CD8-positive, alpha-beta memory T cell (primary cell): ENCODE data around the gene ADAMTSL1. TPM values are rescaled to one million over a fixed set of nuclear protein-coding genes. Genes with fewer than 3 reads are reported as not detected.

Experiments
- CTCF ChIA-PET: fragments of 350-600 bp; sonication (Branson Sonifier 250); formaldehyde crosslinking; loops from one replicate; lab custom pipeline; 2021; ENCODE audit warnings: antibody characterized with exemption; lab: Charles Lee
- POLR2A ChIA-PET: fragments of 350-600 bp; sonication (Branson Sonifier 250); formaldehyde crosslinking; loops from one replicate; lab custom pipeline; 2021; ENCODE audit warnings: antibody characterized with exemption; lab: Charles Lee
- DNase-seq, 5 donors: peaks; one replicate each; pipeline versions ENCODE4 v3.0.0 to v3.0.0-alpha.2; 2020 to 2022; ENCODE audit warnings: mixed read lengths in 1 of 5
- H3K27ac ChIP-seq: one replicate; pipeline ENCODE4 v1.7.0; 2013; ENCODE audit warnings: low read depth, mild to moderate bottlenecking, low read length, moderate library complexity
- H3K27me3 ChIP-seq: 2 replicates; pipeline ENCODE4 v1.7.0; 2013; ENCODE audit warnings: low read length, mild to moderate bottlenecking; ENCODE audit not compliant: insufficient read depth, poor library complexity, severe bottlenecking
- H3K36me3 ChIP-seq: 2 replicates; pipeline ENCODE4 v1.7.0; 2013; ENCODE audit warnings: mild to moderate bottlenecking, low read length, moderate library complexity; ENCODE audit not compliant: insufficient read depth
- H3K4me1 ChIP-seq: 2 replicates; pipeline ENCODE4 v1.7.0; 2013; ENCODE audit warnings: mild to moderate bottlenecking, low read length, moderate library complexity; ENCODE audit not compliant: insufficient read depth
- H3K4me3 ChIP-seq: 2 replicates; pipeline ENCODE4 v1.7.0; 2013; ENCODE audit warnings: mild to moderate bottlenecking, low read length
- H3K9me3 ChIP-seq: 2 replicates; pipeline ENCODE4 v1.7.0; 2013; ENCODE audit warnings: mild to moderate bottlenecking, low read length
- H3K27ac Mint-ChIP-seq, 8 donors: one replicate each; pipeline ENCODE4 v1.8.0; 2020 to 2021; ENCODE audit warnings: mixed read lengths in 8 of 8, mild to moderate bottlenecking in 6 of 8, inconsistent platforms in 3 of 8, moderate library complexity in 3 of 8
- H3K27me3 Mint-ChIP-seq, 2 donors: one replicate each; pipeline ENCODE4 v1.8.0; 2020 to 2021; ENCODE audit warnings: mixed read lengths in 2 of 2, mild to moderate bottlenecking in 1 of 2, moderate library complexity in 1 of 2
- H3K36me3 Mint-ChIP-seq, 3 donors: one replicate each; pipeline ENCODE4 v1.8.0; 2020 to 2021; ENCODE audit warnings: mixed read lengths in 3 of 3, inconsistent platforms in 1 of 3, mild to moderate bottlenecking in 1 of 3
- H3K4me1 Mint-ChIP-seq, 3 donors: one replicate each; pipeline ENCODE4 v1.8.0; 2020 to 2021; ENCODE audit warnings: mixed read lengths in 3 of 3, inconsistent platforms in 1 of 3, mild to moderate bottlenecking in 1 of 3
- H3K4me3 Mint-ChIP-seq, 7 donors: one replicate each; pipeline ENCODE4 v1.8.0; 2020 to 2021; ENCODE audit warnings: mixed read lengths in 7 of 7, mild to moderate bottlenecking in 6 of 7, moderate library complexity in 4 of 7, inconsistent platforms in 2 of 7
- H3K9me3 Mint-ChIP-seq, 5 donors: one replicate each; pipeline ENCODE4 v1.8.0; 2020 to 2022; ENCODE audit warnings: mixed read lengths in 5 of 5, mild to moderate bottlenecking in 3 of 5, moderate library complexity in 2 of 5, inconsistent platforms in 1 of 5
- polyA plus RNA-seq: library from polyadenylated mRNA; unstranded; fragments of 300-500 nt; fragmentation: Illumina TruSeq; gene quantifications from one replicate; pipeline ENCODE4 v1.2.3, GENCODE V29; 2021
- total RNA-seq, 2 experiments: library from RNA; stranded (reverse); gene quantifications; one replicate each; pipeline ENCODE4 v1.2.3, GENCODE V29; 2021

ADAMTSL1 gene
- total and polyA plus RNA-seq, 3 experiments from 2014 or later: not detected

DNA sequence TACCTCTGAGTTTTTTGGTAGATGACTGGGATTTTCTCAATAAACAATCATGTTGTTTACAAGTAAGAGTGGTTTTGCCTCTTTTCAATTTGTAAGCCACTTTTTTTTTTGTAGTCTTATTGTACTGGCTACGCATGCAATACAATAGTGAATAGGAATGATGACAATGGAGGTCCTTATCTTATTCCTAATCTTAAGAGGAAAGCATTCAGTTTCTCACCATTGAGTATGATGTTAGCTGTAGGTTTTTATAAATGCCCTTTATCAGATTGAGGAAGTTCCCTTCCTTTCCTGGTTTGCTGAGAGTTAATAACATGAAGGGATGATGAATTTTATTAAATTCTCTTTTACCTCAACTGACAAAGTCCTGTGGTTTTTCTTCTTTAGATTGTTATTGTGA is 155.2 kb downstream of the ADAMTSL1 start:
- H3K36me3 ChIP-seq: no peaks in the 10 kb centered on the region
- CTCF ChIA-PET: no interaction called here
- H3K27me3 Mint-ChIP-seq: no peaks in the 10 kb centered on the region

DNA sequence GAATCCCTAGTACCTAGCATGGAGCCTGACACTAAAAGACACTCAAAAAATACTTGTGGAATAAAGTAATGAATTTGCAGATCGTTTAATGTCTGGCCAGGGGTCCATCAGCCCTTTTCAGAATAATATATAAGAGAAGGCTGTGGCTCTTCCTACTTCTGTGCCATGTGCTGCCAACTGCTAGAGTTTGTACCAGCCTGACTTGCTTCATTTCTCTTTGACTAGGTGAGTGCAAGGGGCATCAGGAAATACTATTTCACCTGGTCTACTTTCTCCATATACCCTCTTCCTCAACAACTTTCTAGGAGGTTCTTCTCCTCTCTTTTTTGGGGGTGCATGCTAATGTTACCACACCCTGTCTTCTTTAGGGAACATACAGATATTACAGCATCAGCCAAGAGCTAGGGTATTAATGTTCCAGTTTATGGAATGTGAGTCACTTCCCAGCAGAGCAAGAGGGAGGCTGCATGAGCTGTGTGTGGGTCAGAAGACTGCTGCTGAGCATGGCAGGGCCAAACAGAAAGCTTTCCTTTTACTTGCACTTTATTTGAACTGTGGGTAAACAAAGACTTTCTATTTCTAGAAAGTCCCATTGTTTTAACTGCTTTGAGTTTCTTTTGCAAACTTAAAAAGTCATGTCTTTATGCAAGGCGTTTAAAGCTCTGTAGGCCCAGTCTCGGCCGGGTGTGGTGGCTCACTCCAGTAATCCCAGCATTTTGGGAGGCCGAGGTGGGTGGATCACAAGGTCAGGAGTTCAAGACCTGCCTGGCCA is 158.9 kb downstream of the ADAMTSL1 start:
- Mint-ChIP-seq H3K36me3 (no peaks in the 10 kb centered on the region), H3K9me3 (peaks cover 0 to 2% (median 0%) of the 10 kb centered on the region in 5 donors), H3K27ac (no peak overlapping the region), H3K4me3 (no peak overlapping the region), H3K4me1 (no peaks in the 10 kb centered on the region), H3K27me3 (no peaks in the 10 kb centered on the region)
- Histone ChIP-seq H3K27me3 (no peaks in the 10 kb centered on the region), H3K36me3 (no peaks in the 10 kb centered on the region), H3K27ac (no peak overlapping the region), H3K4me3 (no peak overlapping the region), H3K9me3 (no peaks in the 10 kb centered on the region), H3K4me1 (no peaks in the 10 kb centered on the region)
- DNase-seq: no peak
- ChIA-PET POLR2A (no interaction called here), CTCF (interaction anchor here (1.6 kb wide), 1 partner anchor 27 kb away, joined by 5 read pairs; no protein-coding TSS in a partner anchor)

More for the DNA sequence above, 155.2 kb downstream of the ADAMTSL1 start:
- H3K4me3 Mint-ChIP-seq: no peak overlapping the region
- no peak overlapping the region for H3K27ac ChIP-seq
- POLR2A ChIA-PET: no interaction called here
- no peak overlapping the region for H3K4me3 ChIP-seq
- H3K4me1 Mint-ChIP-seq: no peaks in the 10 kb centered on the region
- no peaks in the 10 kb centered on the region for H3K27me3 ChIP-seq
- no peak for DNase-seq
- H3K9me3 ChIP-seq: no peaks in the 10 kb centered on the region
- no peaks in the 10 kb centered on the region for H3K4me1 ChIP-seq
- no peaks in the 10 kb centered on the region for H3K9me3 Mint-ChIP-seq
- no peaks in the 10 kb centered on the region for H3K36me3 Mint-ChIP-seq
- no peak overlapping the region for H3K27ac Mint-ChIP-seq

DNA sequence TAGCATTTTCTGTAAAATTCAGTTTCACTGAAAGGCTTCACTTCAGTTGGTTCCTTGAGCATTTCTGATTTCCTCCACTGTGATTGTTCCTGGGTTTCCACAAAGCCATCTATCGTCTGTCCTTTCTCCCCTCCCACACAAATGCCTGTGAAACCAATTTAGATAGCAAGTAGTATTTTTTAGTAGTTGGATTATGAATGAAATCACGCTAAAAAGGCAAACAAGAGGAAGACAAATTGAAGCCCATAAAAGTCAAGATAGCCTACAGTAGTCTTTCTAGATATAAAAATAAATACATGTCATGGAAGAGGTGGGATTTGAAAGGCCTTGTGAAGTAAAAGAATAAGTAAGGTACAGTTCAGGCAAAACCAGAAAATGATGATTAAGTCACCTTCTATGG is 162.8 kb downstream of the ADAMTSL1 start:
- H3K27ac ChIP-seq: no peak overlapping the region
- Mint-ChIP-seq H3K27me3 (no peaks in the 10 kb centered on the region), H3K36me3 (no peaks in the 10 kb centered on the region), H3K27ac (no peak overlapping the region), H3K4me1 (no peaks in the 10 kb centered on the region), H3K9me3 (peaks cover 0 to 2% (median 0%) of the 10 kb centered on the region in 5 donors), H3K4me3 (no peak overlapping the region)
- H3K27me3 ChIP-seq: no peaks in the 10 kb centered on the region
- no peaks in the 10 kb centered on the region for H3K36me3 ChIP-seq
- no peaks in the 10 kb centered on the region for H3K9me3 ChIP-seq
- DNase-seq: no peak
- ChIA-PET POLR2A (no interaction called here), CTCF (no interaction called here)
- H3K4me3 ChIP-seq: no peak overlapping the region
- no peaks in the 10 kb centered on the region for H3K4me1 ChIP-seq

DNA sequence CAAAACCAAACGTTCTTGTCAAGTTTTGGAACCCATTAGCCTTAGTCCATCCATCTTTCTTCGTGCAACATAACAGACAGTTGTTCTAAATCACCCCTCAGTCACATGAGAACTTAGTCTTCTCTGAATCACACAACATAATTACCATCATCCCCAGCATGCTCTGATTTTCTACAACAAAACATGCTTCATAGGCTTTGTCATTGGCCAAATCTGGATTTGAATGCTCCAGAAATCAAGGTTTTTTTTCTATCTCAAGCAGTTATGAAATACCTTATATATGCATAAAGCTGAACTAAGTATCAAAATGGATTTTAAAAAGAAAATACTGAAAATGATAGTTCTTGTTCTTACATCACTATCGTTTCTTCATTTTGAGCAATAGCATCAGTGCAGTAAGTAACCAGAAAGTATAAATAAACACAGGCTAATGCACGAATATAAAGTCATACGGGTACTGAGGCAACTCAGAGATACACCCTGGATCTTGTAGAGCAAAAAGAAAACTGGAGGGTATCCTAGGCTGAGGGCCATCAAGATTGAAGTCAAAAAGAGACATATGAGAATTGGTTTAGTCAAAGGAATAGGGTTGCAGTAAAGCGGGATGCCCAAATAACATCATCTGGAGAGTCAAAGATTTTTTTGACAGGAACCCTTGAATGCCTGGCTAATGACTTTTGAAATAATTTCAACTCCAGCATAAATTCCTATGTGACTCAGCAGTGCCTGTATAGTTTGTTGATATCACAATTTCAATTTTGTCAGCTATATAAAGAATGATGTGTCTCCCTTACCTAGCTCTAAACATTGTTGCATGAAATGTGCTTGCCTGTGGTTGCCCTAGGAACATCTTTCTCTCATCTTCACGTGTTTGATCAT is 164.7 kb downstream of the ADAMTSL1 start:
- Mint-ChIP-seq H3K4me1 (no peaks in the 10 kb centered on the region), H3K27me3 (no peaks in the 10 kb centered on the region), H3K36me3 (no peaks in the 10 kb centered on the region), H3K27ac (no peak overlapping the region), H3K9me3 (peaks cover 0 to 2% (median under 1%) of the 10 kb centered on the region in 5 donors), H3K4me3 (no peak overlapping the region)
- ChIA-PET CTCF (no interaction called here), POLR2A (no interaction called here)
- Histone ChIP-seq H3K4me3 (no peak overlapping the region), H3K27ac (no peak overlapping the region), H3K4me1 (no peaks in the 10 kb centered on the region), H3K27me3 (no peaks in the 10 kb centered on the region), H3K9me3 (no peaks in the 10 kb centered on the region), H3K36me3 (no peaks in the 10 kb centered on the region)
- DNase-seq: no peak

DNA sequence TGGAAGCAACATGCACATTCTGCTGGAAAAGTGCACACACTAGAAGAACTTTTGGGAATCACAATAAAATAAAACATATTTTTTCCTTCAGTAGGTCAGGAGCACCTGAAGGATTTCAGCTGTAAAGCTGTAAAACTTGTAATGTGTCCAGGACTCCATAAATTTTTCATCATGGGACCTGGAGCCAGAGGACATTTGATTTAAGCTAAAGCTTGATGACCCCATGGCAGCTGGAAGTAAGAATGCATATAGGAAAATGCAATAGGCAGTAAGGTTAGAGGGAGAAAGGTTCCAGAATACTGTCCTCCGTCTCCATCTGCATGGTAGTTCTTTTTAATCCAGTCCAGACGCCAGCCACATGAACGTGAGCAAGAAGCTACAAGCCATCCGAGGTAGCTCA is 166.0 kb downstream of the ADAMTSL1 start:
- Histone ChIP-seq H3K4me1 (no peaks in the 10 kb centered on the region), H3K9me3 (no peaks in the 10 kb centered on the region), H3K27me3 (no peaks in the 10 kb centered on the region), H3K27ac (no peak overlapping the region), H3K4me3 (no peak overlapping the region), H3K36me3 (no peaks in the 10 kb centered on the region)
- H3K27ac Mint-ChIP-seq: no peak overlapping the region
- no peaks in the 10 kb centered on the region for H3K36me3 Mint-ChIP-seq
- no peaks in the 10 kb centered on the region for H3K27me3 Mint-ChIP-seq
- DNase-seq: no peak
- H3K9me3 Mint-ChIP-seq: peaks cover 0 to 3% (median 2%) of the 10 kb centered on the region in 5 donors
- CTCF ChIA-PET: no interaction called here
- POLR2A ChIA-PET: no interaction called here
- H3K4me1 Mint-ChIP-seq: no peaks in the 10 kb centered on the region
- H3K4me3 Mint-ChIP-seq: no peak overlapping the region

DNA sequence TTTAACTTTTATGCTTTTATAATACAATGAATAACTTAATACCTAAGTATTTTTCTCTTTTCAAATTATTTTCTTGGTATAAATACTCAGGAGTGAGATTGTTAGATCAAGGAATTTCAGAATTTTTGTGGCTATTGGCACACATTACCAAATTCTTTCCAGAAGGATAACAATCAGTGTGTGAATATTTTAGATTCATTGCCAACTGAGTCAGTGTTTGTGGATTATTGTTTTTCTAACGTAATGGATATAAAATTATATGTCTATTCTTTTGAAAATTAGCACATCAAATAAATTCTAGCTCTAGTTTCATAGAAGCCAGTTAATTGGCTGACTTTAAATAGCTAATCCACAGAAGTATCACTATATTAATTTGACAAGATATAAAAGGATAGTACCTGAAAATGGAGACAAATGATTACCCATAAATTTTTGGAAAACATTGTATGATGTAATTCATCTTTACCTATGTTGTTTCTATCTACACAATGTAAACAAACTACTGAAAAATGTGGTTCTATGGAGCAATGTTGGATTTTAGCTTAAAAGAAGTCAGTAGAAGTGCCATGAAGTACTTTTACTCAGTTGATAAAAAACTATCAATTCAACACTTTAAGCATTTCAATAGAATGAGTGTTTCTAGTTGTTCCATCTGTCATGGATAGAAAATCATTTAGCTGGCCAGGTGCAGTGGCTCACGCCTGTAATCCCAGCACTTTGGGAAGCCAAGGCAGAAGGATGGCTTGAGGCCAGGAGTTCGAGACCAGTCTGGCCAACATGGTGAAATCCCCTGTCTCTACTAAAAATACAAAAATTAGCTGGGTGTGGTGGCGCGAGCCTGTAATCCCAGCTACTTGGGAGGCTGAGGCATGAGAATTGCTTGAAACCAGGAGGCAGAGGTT is 185.1 kb downstream of the ADAMTSL1 start:
- no peak for DNase-seq
- no peaks in the 10 kb centered on the region for H3K36me3 Mint-ChIP-seq
- H3K27ac ChIP-seq: no peak overlapping the region
- CTCF ChIA-PET: interaction anchor here (0.9 kb wide), 1 partner anchor 26 kb away, joined by 5 read pairs; no protein-coding TSS in a partner anchor
- H3K9me3 ChIP-seq: no peaks in the 10 kb centered on the region
- no peaks in the 10 kb centered on the region for H3K27me3 Mint-ChIP-seq
- H3K4me3 ChIP-seq: no peak overlapping the region
- H3K36me3 ChIP-seq: no peaks in the 10 kb centered on the region
- no peaks in the 10 kb centered on the region for H3K4me1 ChIP-seq
- H3K9me3 Mint-ChIP-seq: peaks cover 0 to 3% (median 0%) of the 10 kb centered on the region in 5 donors
- POLR2A ChIA-PET: no interaction called here
- H3K27me3 ChIP-seq: no peaks in the 10 kb centered on the region
- H3K4me1 Mint-ChIP-seq: no peaks in the 10 kb centered on the region
- H3K4me3 Mint-ChIP-seq: no peak overlapping the region
- no peak overlapping the region for H3K27ac Mint-ChIP-seq

DNA sequence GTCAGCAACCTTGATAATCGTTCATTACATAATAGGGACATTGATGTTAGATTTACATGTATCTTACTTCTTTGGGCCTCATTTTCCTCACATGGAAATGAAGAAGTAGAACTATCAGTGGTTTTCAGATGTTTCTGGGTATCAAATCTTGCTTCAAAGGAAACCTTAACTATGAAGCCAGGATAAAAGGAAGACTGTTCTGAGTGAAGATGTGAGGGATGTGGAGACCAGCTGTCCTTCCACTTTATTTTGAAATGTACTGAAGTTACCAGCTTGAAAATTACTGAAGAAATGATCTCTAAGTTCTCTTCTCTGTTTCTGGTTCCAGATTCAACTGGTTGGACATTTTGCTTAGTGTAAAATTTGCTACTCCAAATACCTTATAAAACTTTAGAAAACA is 186.0 kb downstream of the ADAMTSL1 start:
- Mint-ChIP-seq H3K27ac (no peak overlapping the region), H3K4me3 (no peak overlapping the region), H3K27me3 (no peaks in the 10 kb centered on the region), H3K36me3 (no peaks in the 10 kb centered on the region), H3K9me3 (peaks cover 0 to 3% (median 0%) of the 10 kb centered on the region in 5 donors), H3K4me1 (no peaks in the 10 kb centered on the region)
- Histone ChIP-seq H3K9me3 (no peaks in the 10 kb centered on the region), H3K27ac (no peak overlapping the region), H3K36me3 (no peaks in the 10 kb centered on the region), H3K4me1 (no peaks in the 10 kb centered on the region), H3K4me3 (no peak overlapping the region), H3K27me3 (no peaks in the 10 kb centered on the region)
- ChIA-PET CTCF (interaction anchor here (0.9 kb wide), 1 partner anchor 27 kb away, joined by 5 read pairs; no protein-coding TSS in a partner anchor), POLR2A (no interaction called here)
- DNase-seq: no peak
